Measurements from ENCODE around the gene SUN5.
"Not testable (repeated sequence)": the region's sequence is repeated elsewhere in the genome, so short reads cannot be mapped to it uniquely, and the experiment has no call there.

DNA sequence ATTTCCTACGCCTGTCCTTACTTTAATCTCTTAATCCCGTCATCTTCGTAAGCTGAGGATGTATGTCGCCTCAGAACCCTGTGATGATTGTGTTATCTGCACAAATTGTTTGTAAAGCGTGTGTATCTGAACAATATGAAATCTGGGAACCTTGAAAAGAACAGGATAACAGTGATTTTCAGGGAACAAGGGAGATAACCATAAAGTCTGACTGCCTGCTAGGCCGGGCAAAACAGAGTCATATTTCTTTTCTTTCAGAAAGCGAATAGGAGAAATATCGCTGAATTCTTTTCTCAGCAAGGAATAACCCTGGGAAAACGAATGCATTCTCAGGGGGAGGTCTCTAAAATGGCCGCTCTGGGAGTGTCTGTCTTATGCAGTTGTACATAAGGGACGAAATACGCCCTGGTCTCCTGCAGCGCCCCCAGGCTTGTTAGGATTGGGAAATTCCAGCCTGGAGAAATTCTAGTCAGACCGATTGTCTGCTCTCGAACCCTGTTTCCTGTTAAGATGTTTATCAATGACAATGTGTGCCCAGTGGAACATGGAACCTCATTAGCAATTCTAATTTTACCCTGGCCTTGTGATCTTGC lies 41.0 kb upstream of the SUN5 start:
- TF ChIP-seq RFX5 (IDR thresholded peaks at IDR 0.05; ENCODE audit: borderline replicate concordance, low read depth, low read length); MAX (IDR thresholded peaks at IDR 0.05); POLR2A (IDR thresholded peaks at IDR 0.05; ENCODE audit: control extremely low read depth in 1 of 2, low read depth in 2 of 2, low read length in 2 of 2): not testable (repeated sequence)
- TF ChIP-seq, protein P1, sequence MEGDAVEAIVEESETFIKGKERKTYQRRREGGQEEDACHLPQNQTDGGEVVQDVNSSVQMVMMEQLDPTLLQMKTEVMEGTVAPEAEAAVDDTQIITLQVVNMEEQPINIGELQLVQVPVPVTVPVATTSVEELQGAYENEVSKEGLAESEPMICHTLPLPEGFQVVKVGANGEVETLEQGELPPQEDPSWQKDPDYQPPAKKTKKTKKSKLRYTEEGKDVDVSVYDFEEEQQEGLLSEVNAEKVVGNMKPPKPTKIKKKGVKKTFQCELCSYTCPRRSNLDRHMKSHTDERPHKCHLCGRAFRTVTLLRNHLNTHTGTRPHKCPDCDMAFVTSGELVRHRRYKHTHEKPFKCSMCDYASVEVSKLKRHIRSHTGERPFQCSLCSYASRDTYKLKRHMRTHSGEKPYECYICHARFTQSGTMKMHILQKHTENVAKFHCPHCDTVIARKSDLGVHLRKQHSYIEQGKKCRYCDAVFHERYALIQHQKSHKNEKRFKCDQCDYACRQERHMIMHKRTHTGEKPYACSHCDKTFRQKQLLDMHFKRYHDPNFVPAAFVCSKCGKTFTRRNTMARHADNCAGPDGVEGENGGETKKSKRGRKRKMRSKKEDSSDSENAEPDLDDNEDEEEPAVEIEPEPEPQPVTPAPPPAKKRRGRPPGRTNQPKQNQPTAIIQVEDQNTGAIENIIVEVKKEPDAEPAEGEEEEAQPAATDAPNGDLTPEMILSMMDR (IDR thresholded peaks at IDR 0.05; ENCODE audit: control extremely low read depth in 1 of 3, insufficient read depth in 1 of 3, low read depth in 1 of 3, low read length in 3 of 3): not testable (repeated sequence)
